Ascending aorta (tissue), 2 donors: ENCODE results near the gene ADH1B. TPM values are rescaled to one million over a fixed set of nuclear protein-coding genes. Genes with fewer than 3 reads are reported as not detected.

Experiments
- DNase-seq, 2 donors: peaks; one replicate each; pipeline ENCODE4 v3.0.0-alpha.2; 2019; ENCODE audit warnings: low spot score in 2 of 2
- H3K27ac ChIP-seq, 2 donors: fragments of 200-600 bp; sonication (generic); one replicate each; pipeline ENCODE4 v1.5.1; 2016 to 2017; ENCODE audit warnings: mild to moderate bottlenecking in 1 of 2
- H3K27me3 ChIP-seq: fragments of 200-600 bp; sonication (generic); one replicate; pipeline ENCODE4 v1.5.1; 2017
- H3K36me3 ChIP-seq, 2 donors: fragments of 200-600 bp; sonication (generic); one replicate each; pipeline ENCODE4 v1.5.1; 2016
- H3K4me1 ChIP-seq, 2 donors: fragments of 200-600 bp; sonication (generic); one replicate each; pipeline ENCODE4 v1.5.1; 2016 to 2017; ENCODE audit warnings: mild to moderate bottlenecking in 1 of 2
- H3K4me3 ChIP-seq, 2 donors: fragments of 200-600 bp; sonication (generic); one replicate each; pipeline ENCODE4 v1.5.1; 2016 to 2017; ENCODE audit warnings: mild to moderate bottlenecking in 1 of 2
- H3K9me3 ChIP-seq, 2 donors: fragments of 200-600 bp; sonication (generic); one replicate each; pipeline ENCODE4 v1.5.1; 2016
- CTCF ChIP-seq, 3 experiments: fragments of 200-600 bp in 2 of 3; fragments of 450-650 bp in 1 of 3; sonication (generic) in 2 of 3; IDR thresholded peaks; one replicate each; pipeline ENCODE4 v1.5.1; 2016 to 2019; ENCODE audit warnings: antibody characterized with exemption in 3 of 3, mild to moderate bottlenecking in 1 of 3, moderate library complexity in 1 of 3
- intact Hi-C: fragments of 100-400 bp; cut with DNase I; formaldehyde crosslinking; loops from one replicate; pipeline ENCODE4 v1.15.1; 2023
- total RNA-seq: library from RNA; depleted of rRNA; stranded (reverse); fragments of >200 nt; gene quantifications from one replicate; pipeline ENCODE4 v1.1.0, GENCODE V29; 2016

Gene ADH1B
- total RNA-seq, 1 donor from 2014 or later = 650 TPM

- no peak for TF ChIP-seq CTCF (IDR thresholded peaks at IDR 0.05)
- H3K27me3 ChIP-seq = no peaks in the 10 kb centered on the region
- intact Hi-C loops = no loop called here
- peaks cover 0 to 4% of the 10 kb centered on the region in 2 donors for H3K4me1 ChIP-seq
- H3K36me3 ChIP-seq = no peaks in the 10 kb centered on the region
- no peak for DNase-seq
- no peak overlapping the region for H3K4me3 ChIP-seq
- no peaks in the 10 kb centered on the region for H3K9me3 ChIP-seq
- H3K27ac ChIP-seq = no peak overlapping the region
Measured at GRCh38 chr4:99282731-99283130, 38.5 kb downstream of the ADH1B start.

GRCh38 chr4:99281261-99281660 lies 39.9 kb downstream of the ADH1B start:
- Histone ChIP-seq H3K9me3 (no peaks in the 10 kb centered on the region), H3K4me3 (no peak overlapping the region), H3K27ac (no peak overlapping the region), H3K4me1 (peaks cover 0 to 4% of the 10 kb centered on the region in 2 donors), H3K36me3 (no peaks in the 10 kb centered on the region), H3K27me3 (no peaks in the 10 kb centered on the region)
- TF ChIP-seq CTCF (IDR thresholded peaks at IDR 0.05) = no peak
- no peak for DNase-seq
- intact Hi-C loops = no loop called here

GRCh38 chr4:99276417-99276816 lies 44.8 kb downstream of the ADH1B start:
- no peaks in the 10 kb centered on the region for H3K36me3 ChIP-seq
- no peak overlapping the region for H3K4me3 ChIP-seq
- no peaks in the 10 kb centered on the region for H3K9me3 ChIP-seq
- intact Hi-C loops = no loop called here
- no peaks in the 10 kb centered on the region for H3K4me1 ChIP-seq
- H3K27ac ChIP-seq = no peak overlapping the region
- TF ChIP-seq CTCF (IDR thresholded peaks at IDR 0.05) = no peak
- DNase-seq = no peak
- H3K27me3 ChIP-seq = no peaks in the 10 kb centered on the region

- H3K4me3 ChIP-seq = no peak overlapping the region
- intact Hi-C loops = no loop called here
- no peak overlapping the region for H3K27ac ChIP-seq
- H3K4me1 ChIP-seq = no peaks in the 10 kb centered on the region
- no peaks in the 10 kb centered on the region for H3K27me3 ChIP-seq
- DNase-seq = no peak
- no peak for TF ChIP-seq CTCF (IDR thresholded peaks at IDR 0.05)
- H3K36me3 ChIP-seq = no peaks in the 10 kb centered on the region
- peaks cover 0 to 3% of the 10 kb centered on the region in 2 donors for H3K9me3 ChIP-seq
Measured at GRCh38 chr4:99275885-99276284, 45.3 kb downstream of the ADH1B start.

GRCh38 chr4:99275050-99275449 lies 46.2 kb downstream of the ADH1B start:
- Histone ChIP-seq H3K4me1 (no peaks in the 10 kb centered on the region), H3K4me3 (no peak overlapping the region), H3K27me3 (no peaks in the 10 kb centered on the region), H3K36me3 (no peaks in the 10 kb centered on the region), H3K9me3 (peaks cover 0 to 10% of the 10 kb centered on the region in 2 donors), H3K27ac (no peak overlapping the region)
- DNase-seq = no peak
- TF ChIP-seq CTCF (IDR thresholded peaks at IDR 0.05) = no peak
- intact Hi-C loops = no loop called here

GRCh38 chr4:99273704-99274103 lies 47.5 kb downstream of the ADH1B start:
- intact Hi-C loops = no loop called here
- DNase-seq = no peak
- Histone ChIP-seq H3K9me3 (peaks cover 0 to 10% of the 10 kb centered on the region in 2 donors), H3K4me1 (no peaks in the 10 kb centered on the region), H3K36me3 (no peaks in the 10 kb centered on the region), H3K27ac (no peak overlapping the region), H3K4me3 (no peak overlapping the region), H3K27me3 (no peaks in the 10 kb centered on the region)
- TF ChIP-seq CTCF (IDR thresholded peaks at IDR 0.05) = no peak
